ENCODE measurements around the gene SPACA4. TPM values are rescaled to one million over a fixed set of nuclear protein-coding genes. Genes with fewer than 3 reads are reported as not detected.
A peak's percentile ranks its signal among the peaks of the same experiment; 100 is the strongest.

Gene SPACA4
- total and polyA plus RNA-seq, 9 of the 15 experiments (the other 6 are each of a cell fraction or from before 2014, with no cell fraction given), result not detected

GRCh38 chr19:48618278-48618915, 11.9 kb downstream of the SPACA4 start (continued):
- no peak for TF ChIP-seq ZNF23 (CRISPR knock-in tag; IDR thresholded peaks at IDR 0.05)
- TF ChIP-seq MAX (CRISPR knock-in tag; IDR thresholded peaks at IDR 0.05), result no peak
- TF ChIP-seq TEAD1 (CRISPR knock-in tag; IDR thresholded peaks at IDR 0.05), result no peak
- no peak for TF ChIP-seq ZNF507 (tag; conservative IDR thresholded peaks at IDR 0.05)
- TF ChIP-seq COPS2 (conservative IDR thresholded peaks at IDR 0.05), result no peak
- no peak for TF ChIP-seq HMGXB4 (CRISPR knock-in tag; IDR thresholded peaks at IDR 0.05)
- TF ChIP-seq E2F6 (IDR thresholded peaks at IDR 0.05; ENCODE audit: borderline replicate concordance in 1 of 2, extremely low read depth in 1 of 2, insufficient read depth in 1 of 2, insufficient read length in 1 of 2, low read depth in 1 of 2, low read length in 1 of 2, poor library complexity in 1 of 2, severe bottlenecking in 1 of 2), result no peak
- TF ChIP-seq ELK1 (CRISPR knock-in tag; IDR thresholded peaks at IDR 0.05), result no peak
- TF ChIP-seq CHD1 (IDR thresholded peaks at IDR 0.05; ENCODE audit: low read length), result peak; percentile 98
- TF ChIP-seq ZBTB34 (CRISPR knock-in tag; IDR thresholded peaks at IDR 0.05), result no peak
- no peak for TF ChIP-seq TOE1 (IDR thresholded peaks at IDR 0.05; ENCODE audit: borderline replicate concordance)
- no peak for TF ChIP-seq TOE1 (CRISPR knock-in tag; IDR thresholded peaks at IDR 0.05; ENCODE audit: borderline replicate concordance, low read depth)
- no peak for TF ChIP-seq RAD51 (IDR thresholded peaks at IDR 0.05; ENCODE audit: borderline replicate concordance, low read depth)
- no peak for TF ChIP-seq POLR2A (conservative IDR thresholded peaks at IDR 0.05)
